ENCODE results near the gene CRIP2. TPM values are rescaled to one million over a fixed set of nuclear protein-coding genes. Genes with fewer than 3 reads are reported as not detected.

CRIP2 gene
- total RNA-seq, result 408 and 431 TPM in 2 replicates

GRCh38 chr14:105474483-105475268, at the start of gene CRIP2:
Gene CRIP2, plus strand, starts transcription at chr14:105474821. Its CDS starts 42 bp downstream, at chr14:105474863.

DNA sequence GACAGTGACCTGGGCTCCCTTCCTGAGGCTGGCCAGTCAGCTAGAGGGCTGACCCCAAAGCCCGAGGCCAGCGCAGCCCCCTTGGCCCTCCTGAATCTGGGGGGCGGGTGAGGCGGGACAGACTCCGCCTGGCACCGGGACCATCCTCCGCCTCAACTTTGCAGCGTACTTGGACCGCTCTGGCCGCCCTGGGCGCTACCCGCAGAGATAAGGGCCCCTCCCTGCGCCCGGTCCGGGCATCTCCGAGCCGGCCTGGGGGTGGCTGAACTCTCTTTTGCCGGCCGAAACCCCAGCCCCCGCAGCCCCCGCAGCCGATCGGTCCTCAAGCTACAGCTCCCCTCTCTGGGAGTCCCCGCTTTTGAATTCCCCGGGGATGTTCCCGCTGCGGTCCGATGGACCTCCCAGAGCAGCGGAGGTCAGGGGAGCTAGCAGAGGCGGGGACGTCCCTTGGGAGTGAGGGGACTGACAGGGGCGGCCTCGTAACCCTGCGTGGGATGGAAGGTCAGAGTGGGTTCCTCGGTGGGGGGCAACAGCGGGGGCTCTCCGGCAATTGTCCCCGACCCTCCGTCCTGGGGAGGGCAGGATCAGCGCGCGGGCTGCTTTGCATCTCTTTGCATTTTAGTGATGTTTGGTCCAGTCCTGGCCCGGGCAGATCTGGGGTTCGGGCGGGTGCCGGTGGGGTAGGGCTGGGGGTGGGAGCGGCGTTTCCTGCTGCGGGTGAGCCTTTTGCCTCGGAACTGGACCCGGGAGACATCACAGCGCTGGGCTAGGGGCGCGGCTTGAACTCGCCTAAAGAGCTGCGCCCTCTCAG, 11.7 kb downstream of the CRIP2 start, which contains the start of gene CRIP1:
CRIP1 (plus strand) TSS at position 724 of the 811 bp plus-strand sequence. CDS start 374 bp downstream, outside the sequence.

DNA sequence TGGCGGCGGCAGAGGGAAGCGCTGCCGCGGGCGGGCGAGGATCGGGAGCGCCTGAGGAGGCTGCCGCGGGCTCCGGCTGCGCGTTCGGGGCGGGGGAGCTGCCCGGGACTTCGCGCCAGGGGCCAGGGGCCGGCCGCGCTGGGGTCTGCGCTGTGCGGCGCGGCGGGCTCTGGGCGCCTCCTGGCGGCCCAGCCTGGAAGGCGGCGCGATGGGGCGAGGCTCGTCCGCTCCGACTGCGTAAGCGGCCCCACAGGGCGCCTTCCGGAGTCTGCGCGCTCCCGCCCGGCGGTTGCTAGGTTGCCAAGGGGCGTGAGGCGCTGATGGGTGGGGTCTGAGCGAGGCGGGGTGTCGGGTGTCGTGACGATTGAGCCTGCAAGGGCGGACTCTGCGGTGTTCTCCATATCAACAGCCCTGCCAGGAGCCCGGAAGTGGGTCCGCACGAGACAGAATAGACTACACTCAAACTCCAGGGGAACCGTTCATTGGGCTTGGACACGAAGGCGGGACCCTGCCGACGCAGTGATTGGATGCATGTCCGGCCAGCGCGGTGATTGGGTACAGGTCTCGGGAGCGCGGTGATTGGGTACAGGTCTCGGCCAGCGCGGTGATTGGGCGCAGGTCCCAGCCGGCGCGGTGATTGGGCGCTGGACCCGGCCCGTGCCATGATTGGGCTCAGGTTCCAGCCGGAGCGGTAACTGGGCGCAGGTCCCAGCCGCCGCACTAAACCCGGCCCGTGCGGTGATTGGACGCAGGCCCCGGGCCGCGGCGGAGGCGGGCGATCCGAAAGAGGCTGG, 16.1 kb downstream of the CRIP2 start, which contains the start of gene TEDC1:
TEDC1 (plus strand) TSS at position 675 of the 794 bp plus-strand sequence. CDS start 130 bp downstream, outside the sequence.

GRCh38 chr14:105525861-105526775, 51.5 kb downstream of the CRIP2 start, which contains the start of gene TMEM121:
Gene TMEM121, plus strand, starts transcription at chr14:105526583. Its CDS starts 2,252 bp downstream, at chr14:105528835.

Other genes starting within 250 kb of the CRIP2 start
- gene BTBD6, start 226.3 kb upstream of the CRIP2 start, total RNA-seq, result 82.2 and 88.0 TPM in 2 replicates
- gene BRF1, start 173.8 kb upstream of the CRIP2 start, total RNA-seq, result 28.6 and 37.2 TPM in 2 replicates
- 53.4 and 61.7 TPM in 2 replicates for gene PACS2, start 160.1 kb upstream of the CRIP2 start, total RNA-seq
- not detected in 2 replicates for gene TEX22, start 76.3 kb upstream of the CRIP2 start, total RNA-seq
- gene MTA1, start 55.0 kb upstream of the CRIP2 start, total RNA-seq, result 33.2 and 44.0 TPM in 2 replicates
- gene CRIP1, start 12.1 kb downstream of the CRIP2 start, total RNA-seq, result 9.3 and 15.8 TPM in 2 replicates
- gene TEDC1, start 16.4 kb downstream of the CRIP2 start, total RNA-seq, result 24.1 and 31.2 TPM in 2 replicates
- gene TMEM121, start 51.8 kb downstream of the CRIP2 start, total RNA-seq, result 0.93 and 1.8 TPM in 2 replicates